ENCODE data around the gene HOXB3.

The HOXB3 gene

DNA sequence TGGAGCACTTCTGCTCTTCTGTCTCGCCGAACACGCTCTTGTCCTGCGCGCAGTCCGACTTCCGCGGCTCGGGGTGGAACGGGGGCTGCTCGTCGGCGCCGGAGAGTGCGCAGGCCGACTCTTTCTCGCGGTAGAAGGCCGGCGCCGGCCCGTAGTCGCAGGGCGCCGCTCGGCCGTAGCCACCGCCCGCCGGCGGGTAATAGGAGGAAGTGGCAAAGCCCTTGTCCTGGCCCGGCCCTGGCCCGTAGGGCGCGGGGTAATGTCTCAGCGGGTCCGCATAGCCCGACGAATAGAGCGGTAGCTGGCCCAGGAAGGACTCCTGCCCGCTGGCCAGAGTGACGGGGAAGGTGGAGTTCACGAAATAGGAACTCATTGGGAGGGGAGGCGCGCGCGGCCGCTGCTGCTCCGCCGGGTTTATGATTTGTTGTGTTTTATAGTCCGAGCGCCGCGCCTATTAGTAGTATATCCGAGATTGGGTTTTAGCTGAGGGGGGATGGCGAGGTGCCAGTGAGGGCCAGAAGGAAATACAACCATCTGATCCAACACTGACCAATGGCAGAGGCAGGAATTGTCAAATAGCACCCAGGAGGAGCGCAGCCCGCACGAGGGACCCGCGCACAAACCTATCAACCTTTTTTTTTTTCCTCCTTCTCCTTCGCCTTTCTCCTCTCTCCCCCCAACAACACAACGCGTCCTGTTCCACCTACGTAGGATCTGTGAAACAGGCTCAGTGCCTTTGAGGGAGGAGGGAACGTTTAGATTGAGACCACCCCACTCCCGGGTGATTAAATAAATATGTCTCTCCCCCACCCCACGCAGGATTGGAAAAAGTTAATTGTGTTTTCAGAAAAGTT, 8.0 kb upstream of the HOXB3 start:
- peak; percentile 83 for DNase-seq

DNA sequence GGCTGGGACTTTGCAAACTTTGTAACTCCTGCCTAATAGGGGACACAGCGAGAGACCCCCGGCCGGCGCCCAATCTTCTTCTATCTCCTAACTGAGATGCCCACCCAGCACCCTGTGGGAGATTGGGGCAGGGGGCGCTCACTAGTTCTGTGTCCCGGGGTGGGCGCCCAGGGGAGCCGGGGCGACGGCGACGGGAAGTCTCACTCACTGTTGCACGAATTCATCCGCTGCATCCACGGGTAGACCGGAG, 7.4 kb upstream of the HOXB3 start:
- DNase-seq = no peak

DNA sequence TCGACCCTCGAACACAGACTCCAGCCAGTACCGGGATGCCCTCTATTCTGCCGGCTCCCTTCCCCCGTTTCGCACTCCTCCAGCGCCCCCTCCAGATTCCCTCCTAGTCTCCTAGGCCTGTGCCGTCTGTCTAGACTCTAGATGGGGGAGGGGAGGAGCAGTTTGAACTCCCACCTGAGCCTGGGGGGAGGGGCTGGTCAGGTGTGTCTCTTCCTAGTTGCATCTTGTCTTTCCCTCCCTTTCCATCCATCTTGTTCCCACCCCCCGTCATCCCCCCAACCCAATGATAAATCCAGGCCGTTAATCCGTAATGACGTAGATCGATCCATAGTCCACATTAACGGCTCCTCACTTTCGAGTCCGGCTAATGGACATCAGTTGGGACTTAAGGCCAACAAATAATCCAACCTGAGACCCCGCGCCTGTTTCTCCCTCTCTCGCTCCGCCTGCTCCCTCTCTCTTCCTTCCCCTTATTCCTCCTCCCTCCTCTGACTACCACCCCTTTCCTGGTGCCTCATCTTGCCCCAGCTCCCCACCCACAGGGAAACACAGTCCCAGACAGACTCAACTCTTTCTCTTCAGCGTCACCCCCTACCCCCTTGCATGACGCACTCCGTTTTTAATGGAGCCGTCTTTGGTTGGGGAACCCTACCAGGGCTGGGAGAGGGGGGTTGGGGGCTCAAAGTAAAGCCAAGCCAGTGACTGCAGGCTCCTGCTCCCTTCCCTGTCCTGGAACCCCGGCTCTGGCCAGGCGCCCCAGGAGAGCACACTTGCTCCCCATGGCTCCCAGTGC, 6.9 kb upstream of the HOXB3 start:
- DNase-seq = peak; percentile 52

DNA sequence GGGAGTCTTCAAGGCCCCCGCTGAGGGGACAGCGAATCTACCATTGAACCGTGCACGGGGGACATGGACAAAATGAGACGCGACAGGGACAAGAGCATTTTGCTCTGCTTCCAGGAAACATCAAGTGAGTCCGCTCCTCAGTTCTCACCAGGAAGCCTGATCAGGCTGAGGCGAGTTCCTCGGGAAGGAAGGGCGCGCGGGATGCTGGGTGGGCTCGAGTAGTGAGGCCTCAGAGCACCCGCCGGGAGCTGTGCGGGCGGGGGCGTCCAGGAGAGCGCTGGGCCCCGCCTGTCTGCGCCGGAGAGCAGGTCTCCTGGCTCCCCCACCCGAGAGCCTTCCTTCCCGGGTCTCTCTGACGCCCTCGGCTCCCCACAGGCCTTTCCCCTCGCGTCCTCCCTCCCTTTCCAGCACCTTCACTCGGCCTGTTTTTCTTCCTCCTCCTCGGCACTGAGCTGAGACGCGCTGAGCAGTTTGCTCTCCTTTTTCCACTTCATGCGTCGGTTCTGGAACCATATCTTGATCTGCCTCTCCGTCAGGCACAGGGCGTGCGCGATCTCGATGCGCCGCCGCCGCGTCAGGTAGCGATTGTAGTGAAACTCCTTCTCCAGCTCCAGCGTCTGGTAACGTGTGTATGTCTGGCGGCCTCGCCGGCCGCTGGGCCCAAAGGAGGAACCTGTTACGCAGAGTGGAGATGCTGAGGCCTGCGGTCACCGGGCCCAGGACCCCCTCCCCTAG, 6.1 kb upstream of the HOXB3 start:
- no peak for DNase-seq

DNA sequence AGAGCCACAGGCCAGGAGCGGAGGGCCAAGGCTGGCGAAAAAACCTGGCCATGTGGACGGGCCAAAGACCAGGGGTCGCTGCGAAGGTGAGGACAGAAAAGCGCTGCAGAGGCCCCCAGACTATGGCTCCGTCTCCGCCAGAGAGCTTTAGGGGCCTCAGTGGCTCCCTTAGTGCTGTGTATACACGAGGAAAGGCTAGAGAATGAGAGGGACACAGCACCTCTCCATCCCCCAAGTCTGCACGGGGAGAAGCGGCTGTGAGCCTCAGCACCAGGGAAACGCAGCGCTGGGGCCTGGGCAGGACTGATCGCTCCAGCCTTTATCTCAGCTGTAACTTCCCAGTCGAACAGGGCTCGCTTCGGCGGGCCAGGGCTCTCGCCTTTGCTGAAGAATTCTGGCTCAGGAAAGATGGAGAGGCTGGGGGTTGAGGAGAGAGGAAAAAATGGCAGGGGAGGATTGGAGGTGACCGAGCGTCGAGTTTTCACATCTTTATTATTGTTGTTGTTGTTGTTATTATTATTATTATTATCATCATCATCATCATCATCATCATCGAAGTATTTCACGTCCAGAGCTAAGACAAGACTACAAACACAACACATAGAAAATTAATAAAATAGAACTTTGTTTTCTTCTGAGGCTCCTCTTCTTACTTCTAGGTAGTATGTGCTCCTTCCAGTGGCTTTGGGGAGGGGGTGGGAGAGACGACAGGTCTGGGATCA, 5.4 kb upstream of the HOXB3 start:
- DNase-seq = no peak

DNA sequence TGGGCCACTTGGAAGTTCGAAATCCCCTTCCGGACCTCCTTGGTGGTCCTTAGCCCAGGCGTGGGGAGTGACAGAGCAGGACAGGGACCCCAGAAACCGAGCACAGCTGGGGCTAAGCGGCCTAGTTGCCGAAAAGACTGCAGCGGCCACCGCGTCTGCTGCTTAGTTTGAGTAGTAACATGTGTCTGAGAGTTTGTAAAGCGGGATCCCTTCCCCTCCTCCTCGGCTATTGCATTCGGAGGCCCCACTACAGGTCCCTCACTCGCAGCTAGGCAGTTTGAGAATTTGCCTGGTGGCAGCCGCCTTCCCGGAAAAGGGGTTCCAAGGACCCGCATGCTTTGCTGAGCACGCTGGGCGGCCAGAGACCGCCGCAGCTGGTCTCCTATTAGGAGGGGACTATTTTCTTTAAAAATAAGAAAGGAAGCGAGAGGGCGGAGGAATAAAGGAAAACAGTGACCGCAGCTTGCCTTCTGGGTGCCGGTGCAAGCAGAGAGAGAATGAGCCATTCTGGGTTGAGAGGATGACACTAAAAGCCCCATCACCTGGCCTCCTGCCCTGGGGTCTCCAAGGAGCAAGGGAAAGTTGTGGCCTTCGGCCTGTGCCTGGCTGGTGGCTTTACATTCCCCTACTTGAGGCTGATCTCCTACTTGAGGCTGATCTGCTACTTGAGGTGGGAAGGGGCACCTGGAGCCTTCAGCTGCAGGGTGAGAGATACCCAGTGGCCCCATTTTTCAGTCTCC, 4.7 kb upstream of the HOXB3 start:
- DNase-seq = no peak

DNA sequence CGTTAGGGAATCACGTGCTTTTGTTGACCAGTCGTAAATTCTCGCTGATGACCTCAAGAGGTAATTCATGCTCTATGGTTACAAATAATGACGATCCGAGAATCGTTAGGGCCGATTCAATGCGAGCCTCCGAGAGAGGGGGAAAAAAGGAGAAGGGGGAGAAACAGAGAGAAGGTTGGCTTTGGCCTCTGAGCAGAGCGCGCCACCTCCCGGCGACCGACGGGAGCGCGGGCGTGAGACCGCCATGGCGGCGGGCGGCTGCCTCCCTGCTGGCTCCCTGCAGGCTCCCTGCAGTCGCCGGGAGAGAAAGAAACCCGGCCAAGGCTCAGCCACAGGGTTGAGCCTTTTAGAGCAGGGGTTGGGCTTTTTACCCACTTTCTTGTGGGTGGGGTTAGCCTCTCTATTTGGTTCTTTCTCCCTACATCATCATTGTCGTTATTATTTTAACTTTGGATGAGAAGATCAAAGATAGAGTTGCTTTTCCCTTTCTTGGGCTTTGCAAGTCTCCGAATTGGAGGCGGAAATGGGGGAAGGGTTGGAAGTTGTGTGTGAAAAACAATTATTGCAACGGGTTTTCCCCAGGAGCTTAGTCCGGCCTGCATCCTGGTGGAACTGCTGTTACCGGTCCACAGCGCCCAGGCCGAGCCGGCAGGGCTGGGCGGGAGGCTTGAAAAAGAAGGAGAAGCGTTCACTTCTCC, 3.9 kb upstream of the HOXB3 start:
- DNase-seq = peak; percentile 82

DNA sequence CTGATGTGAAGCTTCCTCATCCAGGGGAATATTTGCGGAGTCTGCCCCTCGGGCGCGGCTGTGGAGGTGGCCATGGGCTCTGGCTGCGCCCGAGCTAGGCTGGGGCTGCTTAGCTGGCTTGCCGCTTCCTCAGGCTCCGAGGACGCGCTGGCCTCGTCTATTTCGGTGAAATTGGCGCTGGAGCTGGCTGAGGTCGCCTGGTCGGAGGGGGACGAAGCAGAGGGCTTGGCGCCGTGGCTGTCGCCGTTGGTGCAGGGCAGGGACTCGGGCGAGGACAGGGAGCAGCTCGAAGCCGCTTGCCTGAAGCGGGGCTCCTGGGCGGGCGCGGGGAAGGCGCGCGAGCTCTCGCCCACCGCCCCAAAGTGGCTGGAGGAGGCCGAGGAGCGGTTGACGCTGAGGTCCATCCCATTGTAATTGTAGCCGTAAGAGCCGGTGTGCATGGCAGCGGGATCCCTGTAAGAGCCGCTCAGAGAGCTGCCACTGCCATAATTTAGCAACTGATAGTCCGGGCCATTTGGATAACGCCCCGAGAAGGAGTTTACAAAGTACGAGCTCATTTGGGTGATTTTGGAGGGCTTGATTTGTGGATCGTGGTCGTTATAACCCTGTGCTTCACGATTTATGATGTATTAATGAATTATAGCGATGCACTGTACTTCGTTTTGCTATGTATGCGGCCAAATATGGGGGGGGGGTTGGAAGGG, 3.2 kb upstream of the HOXB3 start, which contains the start of gene HOXB5:
HOXB5 (minus strand) TSS at position 654 of the 704 bp plus-strand sequence; CDS start at position 557, 97 bp downstream.
- no peak for DNase-seq

DNA sequence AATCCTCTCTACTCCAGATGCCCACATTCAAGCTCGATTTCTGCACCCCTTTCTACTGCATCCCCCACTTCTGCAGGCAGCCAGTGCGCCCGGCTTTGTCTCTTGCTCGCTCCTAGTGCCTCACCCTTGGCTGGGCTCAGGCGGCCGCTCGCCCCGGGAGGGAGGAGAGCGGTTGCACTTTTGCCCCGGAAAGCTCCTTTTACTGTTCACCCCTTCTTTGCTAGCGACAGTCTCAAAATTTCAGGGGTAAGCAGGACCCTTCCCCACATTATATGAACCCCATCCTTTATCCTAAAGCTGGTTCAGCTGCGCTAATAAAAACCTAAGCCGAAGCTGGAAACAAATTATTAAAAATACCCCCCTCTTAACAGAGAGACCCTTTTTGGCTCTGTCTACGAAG, 2.5 kb upstream of the HOXB3 start:
- no peak for DNase-seq

DNA sequence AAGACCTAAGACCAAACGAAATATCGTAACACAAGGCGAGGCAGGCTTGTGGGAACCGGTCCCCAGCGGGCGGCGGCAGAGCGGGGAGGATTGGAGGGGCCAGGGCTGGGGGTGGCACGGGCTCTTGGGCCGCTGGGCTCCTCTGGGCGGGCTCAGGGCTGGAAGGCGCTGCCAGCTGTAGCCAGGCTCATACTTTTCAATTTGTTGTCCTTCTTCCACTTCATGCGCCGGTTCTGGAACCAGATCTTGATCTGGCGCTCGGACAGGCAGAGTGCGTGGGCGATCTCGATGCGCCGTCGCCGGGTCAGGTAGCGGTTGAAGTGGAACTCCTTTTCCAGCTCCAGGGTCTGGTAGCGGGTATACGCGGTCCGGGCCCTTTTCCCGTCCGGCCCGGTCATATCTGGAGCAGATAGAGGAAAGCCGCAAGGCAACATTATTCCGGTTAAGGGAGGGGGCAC, 2.0 kb upstream of the HOXB3 start:
- peak; percentile 46 for DNase-seq

DNA sequence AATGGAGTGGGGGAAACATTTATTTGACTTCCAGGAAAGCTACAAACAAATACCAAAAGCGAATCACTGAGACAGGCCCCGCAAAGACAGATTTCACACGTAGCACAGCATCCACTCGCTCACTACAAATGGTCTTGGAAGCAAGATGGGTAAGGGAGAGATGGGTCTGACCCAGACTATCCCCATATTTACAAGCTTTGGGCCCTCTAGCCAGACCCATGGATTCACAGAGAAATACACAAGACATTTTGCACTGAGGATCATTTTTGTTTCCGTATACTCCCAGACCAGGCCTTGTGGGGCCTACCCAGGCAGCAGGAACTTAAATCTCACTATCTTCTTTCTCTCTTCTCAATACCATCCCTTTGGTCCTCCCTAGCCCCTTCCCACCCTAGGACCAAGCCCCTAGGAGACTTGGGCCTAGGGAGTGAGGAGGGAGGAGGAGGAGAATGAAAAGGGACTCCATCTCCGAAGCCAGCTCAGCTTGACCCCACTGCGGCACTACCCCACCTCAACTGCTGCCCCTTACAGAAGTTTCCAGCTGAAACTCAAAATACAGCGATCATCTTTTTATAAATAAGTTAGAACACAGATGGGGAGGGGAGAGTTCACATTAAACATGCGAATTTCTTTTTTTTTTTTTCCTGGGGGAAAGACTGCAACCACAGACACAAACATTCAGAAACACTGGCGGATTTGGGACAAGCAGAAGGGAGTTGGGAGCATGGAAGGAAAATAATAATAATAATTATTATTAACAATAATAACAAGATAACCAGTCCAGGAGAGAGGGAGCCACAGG, 1.4 kb upstream of the HOXB3 start:
- DNase-seq = no peak

DNA sequence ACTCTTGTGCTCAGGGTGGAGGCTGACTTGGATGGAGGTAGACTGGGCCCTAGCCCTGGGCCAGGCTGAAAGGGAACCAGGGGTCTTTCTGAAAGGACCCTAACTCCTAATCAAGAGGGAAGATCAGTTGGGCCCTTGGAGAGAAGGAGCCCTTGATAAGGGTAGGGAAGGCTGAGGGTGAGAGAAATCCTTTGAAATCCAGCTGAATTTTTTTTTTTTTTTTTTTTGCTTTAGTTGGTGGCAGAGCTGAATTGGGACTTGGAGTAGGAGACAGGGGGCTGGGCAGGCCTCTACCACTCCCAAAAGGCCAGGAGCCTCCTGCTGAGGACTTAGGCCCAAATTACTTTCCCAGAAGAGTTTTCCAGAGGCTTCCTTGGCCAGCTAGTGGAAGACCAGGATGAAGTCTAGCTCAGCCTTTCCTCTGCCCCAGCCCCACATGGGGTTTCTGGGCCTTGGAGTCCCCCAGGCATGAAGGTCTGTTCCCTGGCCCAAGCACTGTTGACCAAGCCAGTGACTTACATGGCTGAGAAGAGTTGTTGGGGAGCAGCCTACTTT, 643 bp upstream of the HOXB3 start:
- no peak for DNase-seq

DNA sequence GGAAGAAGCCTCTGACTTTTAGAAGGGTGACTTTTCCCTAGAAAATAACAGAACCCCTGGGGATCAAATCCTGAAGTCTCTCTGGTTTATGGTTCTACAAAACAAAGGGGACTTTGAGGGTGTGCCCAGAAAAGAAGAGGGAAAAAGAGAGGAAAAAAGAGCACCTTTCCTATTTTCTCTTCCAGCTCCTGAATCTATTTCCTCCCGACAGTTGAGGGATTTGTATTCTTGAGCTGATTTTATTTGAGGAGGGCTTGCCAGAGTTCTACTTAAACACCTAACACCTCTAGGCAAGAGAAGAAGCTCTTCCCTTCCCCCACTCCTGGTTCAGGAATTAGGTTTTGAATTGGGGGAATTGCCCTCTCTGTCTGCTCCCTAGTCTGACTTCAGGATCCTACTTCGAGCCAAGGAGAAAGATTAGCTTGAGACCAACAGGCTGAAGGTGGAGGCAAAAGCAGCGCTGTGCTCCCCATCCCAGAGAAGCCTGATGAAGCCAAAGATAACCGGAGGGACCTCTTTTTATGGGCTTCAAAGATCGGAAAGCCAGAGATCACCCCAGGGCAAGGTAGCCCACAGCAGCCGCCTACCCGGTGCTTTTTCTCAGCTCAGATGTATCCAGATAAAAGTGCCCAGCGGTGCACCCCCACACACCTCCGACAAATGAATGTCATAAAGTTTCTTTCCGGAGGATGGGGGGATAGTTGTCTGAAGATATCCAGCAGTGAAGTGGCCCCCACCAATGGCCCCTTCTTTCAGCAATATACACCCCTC, 796 bp downstream of the HOXB3 start:
- peak; percentile 46 for DNase-seq

DNA sequence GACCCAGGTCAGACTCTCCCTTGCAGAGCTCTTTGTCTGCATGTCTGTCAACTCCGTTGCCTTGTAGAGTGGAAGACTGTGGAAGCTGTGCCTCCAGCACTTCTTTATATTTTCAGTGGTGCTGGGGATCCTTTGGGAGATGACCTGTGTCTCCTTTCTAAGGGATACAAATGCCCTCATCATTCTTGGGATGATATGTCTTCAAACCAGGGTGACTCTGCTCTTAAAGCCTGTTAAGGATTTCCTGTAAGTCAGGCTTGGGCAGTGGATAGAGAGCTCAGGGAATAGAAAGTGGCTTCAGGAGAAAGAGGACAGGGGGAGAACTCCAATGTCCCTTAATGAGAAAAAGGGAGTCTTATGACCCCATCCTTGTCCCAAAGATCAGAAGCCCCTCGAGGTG, 1.5 kb downstream of the HOXB3 start:
- no peak for DNase-seq

DNA sequence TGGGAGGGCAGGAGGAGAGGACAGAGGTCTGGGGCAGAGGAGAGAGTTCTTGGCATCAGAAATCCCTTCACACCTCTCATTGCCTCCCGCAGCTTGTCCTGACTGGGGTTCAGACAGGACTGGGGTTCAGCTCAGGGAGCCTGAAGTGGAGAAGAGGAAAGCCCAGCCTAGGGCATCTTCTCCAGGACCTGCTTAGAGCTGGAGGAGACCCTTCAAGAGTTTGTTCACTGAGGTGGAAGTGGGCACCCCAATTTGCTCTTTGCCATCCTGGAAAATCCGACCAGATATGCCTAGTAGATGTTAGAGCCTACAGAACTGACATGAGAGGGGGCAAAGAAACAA, 2.0 kb downstream of the HOXB3 start:
- no peak for DNase-seq

DNA sequence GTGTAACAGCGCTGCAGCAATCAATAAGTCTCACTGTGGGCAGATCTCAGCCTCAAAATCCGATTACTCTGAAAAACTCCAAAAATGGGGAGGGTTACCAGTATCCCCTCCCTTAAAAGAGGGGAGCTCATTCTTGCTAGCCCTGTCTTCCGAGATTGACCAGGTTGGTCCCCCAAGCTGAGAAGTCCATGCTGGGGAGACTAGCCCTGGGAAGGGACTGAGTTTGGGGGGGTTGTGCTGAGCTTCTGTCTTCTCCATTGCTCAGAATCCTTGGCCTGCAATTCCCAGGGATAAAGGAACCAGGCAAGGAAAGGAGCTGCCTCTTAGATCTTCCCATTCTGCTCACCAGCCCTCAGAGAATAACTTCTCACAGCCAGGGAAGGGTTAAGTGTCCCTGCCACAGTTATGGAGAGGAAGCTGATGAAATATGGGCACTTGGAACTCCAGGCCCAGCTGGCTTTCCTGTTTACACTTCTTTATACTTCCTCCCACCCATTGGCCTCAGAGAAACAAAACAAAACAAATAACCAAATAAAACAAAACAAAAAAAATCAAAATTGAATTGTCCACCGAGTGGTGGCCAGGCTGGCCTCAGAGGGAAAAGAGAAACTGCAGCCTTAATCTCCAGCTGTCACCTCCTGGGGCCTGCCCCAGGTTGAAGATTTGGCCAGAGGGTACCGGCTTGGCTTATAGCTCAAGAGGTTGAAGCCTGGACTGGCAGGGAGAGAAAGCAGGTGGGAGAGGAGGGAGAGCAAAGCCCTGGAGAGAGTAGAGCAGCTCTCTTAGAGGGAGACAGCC, 2.6 kb downstream of the HOXB3 start:
- peak; percentile 89 for DNase-seq

DNA sequence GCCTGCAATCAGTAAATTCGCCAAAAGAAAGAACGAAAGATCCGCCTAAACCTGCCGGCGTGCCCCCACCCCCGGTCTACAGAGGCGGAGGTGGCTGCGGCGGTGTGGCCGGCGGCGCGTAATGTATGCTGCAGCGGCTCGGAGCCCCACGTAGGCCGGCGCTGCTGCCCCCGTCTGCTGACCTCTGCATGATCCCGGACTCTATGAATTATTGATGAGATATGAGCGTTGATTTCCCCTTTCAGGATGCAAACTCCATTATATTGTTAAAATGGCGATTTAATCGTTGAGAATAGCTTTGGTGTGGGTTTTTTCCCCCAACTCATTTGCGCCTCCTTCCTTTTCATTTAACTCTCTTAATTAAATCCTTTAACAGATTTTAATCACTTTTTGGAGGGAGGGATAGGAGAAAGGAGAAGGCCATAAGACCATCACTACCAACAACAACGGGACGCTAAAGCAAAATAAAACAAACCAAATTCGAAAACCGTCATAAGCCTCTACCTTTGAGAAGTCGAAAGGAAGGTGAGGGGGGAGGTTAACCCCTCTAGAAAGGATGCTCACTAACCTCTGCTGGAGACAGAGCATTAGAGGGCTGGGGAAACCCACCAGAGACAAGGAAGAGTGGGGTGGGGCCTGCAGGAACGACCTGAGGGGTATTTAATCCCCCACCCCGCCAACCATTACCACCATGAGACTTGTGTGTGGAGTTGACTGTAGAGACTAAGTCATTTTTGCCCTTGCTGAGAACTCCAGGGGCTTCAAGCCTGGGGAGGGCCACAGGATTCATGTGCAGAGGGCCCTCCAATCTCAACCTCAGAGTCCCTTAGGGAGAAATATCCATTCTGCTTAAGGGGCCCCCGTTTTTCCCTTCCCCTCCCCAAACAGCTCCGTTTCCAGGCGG, 3.4 kb downstream of the HOXB3 start:
- no peak for DNase-seq
